Neural crest cell (in vitro differentiated cells): ENCODE data around the gene ARHGAP10. TPM values are rescaled to one million over a fixed set of nuclear protein-coding genes. Genes with fewer than 3 reads are reported as not detected.
A peak's percentile ranks its signal among the peaks of the same experiment; 100 is the strongest.

ENCODE experiments used
- DNase-seq: peaks from one replicate; pipeline ENCODE4 v3.0.0; 2021; ENCODE audit warnings: low read depth, mixed read lengths, low spot score
- H3K27ac Mint-ChIP-seq: one replicate; pipeline ENCODE4 v1.8.0; 2021; ENCODE audit warnings: mild to moderate bottlenecking, mixed read lengths; ENCODE audit not compliant: unreplicated experiment
- H3K27me3 Mint-ChIP-seq: 2 replicates; pipeline ENCODE4 v1.8.0; 2021; ENCODE audit warnings: low read depth, mild to moderate bottlenecking, mixed read lengths
- H3K36me3 Mint-ChIP-seq: 2 replicates; pipeline ENCODE4 v1.8.0; 2021; ENCODE audit warnings: low read depth, mild to moderate bottlenecking, mixed read lengths
- H3K4me1 Mint-ChIP-seq: 2 replicates; pipeline ENCODE4 v1.8.0; 2021; ENCODE audit warnings: mixed read lengths
- H3K4me3 Mint-ChIP-seq: one replicate; pipeline ENCODE4 v1.8.0; 2021; ENCODE audit warnings: mild to moderate bottlenecking, mixed read lengths
- H3K9me3 Mint-ChIP-seq: 2 replicates; pipeline ENCODE4 v1.8.0; 2021; ENCODE audit warnings: mixed read lengths
- total RNA-seq: library from RNA; stranded (reverse); gene quantifications from 2 replicates; pipeline ENCODE4 v1.2.1, GENCODE V29; 2021
- TF ChIP-seq, protein P1 (sequence below): fragments of 200-600 bp; sonication (generic); conservative IDR thresholded peaks from 2 replicates; pipeline ENCODE4 v1.5.0; 2021; ENCODE audit warnings: antibody characterized with exemption, mild to moderate bottlenecking

The ARHGAP10 gene
- total RNA-seq, 1 donor from 2014 or later, result 4.0 TPM

DNA sequence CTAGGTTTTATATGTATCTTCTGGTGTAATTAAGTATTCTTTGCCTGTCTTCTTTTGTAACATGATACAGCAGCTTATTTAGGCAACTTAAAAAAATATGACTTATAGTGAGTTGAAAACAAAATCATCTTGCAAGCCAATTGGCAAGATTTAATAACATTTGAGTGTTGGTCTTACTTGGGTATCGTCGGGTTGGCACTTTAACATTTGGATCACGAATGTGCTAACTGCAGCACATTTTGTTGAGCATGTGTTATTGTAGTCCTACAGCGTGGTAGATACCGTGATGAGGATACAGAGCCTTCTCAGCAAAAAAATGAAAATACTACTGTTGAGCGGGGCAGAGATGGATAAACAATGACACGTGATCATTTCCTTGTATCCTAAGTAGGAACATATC lies 295.3 kb downstream of the ARHGAP10 start:
- no peak for DNase-seq
- Mint-ChIP-seq H3K4me1 (peaks cover 28% of the 10 kb centered on the region), H3K4me3 (no peak overlapping the region), H3K9me3 (peaks cover 7% of the 10 kb centered on the region), H3K36me3 (peaks cover 6% of the 10 kb centered on the region), H3K27me3 (no peaks in the 10 kb centered on the region), H3K27ac (no peak overlapping the region)
- TF ChIP-seq, protein P1, sequence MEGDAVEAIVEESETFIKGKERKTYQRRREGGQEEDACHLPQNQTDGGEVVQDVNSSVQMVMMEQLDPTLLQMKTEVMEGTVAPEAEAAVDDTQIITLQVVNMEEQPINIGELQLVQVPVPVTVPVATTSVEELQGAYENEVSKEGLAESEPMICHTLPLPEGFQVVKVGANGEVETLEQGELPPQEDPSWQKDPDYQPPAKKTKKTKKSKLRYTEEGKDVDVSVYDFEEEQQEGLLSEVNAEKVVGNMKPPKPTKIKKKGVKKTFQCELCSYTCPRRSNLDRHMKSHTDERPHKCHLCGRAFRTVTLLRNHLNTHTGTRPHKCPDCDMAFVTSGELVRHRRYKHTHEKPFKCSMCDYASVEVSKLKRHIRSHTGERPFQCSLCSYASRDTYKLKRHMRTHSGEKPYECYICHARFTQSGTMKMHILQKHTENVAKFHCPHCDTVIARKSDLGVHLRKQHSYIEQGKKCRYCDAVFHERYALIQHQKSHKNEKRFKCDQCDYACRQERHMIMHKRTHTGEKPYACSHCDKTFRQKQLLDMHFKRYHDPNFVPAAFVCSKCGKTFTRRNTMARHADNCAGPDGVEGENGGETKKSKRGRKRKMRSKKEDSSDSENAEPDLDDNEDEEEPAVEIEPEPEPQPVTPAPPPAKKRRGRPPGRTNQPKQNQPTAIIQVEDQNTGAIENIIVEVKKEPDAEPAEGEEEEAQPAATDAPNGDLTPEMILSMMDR, result no peak

DNA sequence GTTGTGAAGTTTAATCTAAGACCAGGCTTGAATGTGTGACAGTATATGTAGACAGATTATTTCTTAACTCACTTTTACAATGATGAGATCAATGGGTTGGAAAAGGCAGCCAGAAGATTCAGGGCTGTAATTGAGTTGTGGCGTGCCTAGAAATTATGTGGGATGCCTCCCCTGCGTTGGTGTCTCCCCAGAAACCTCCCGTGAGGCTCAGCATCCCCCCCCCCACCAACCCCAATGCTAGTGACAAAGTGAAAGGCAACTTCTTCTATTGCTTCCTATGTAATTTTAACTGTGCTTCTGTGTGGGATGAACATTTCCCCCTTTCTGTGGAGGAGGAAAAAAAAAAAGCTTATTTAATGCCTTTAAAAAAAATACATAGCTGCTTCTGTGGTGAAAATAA lies 297.9 kb downstream of the ARHGAP10 start:
- DNase-seq, result no peak
- Mint-ChIP-seq H3K27ac (no peak overlapping the region), H3K36me3 (peaks cover 6% of the 10 kb centered on the region), H3K4me1 (peaks cover 28% of the 10 kb centered on the region), H3K27me3 (no peaks in the 10 kb centered on the region), H3K9me3 (peaks cover 11% of the 10 kb centered on the region), H3K4me3 (peak overlapping the region; percentile 32)
- TF ChIP-seq, protein P1, result no peak

DNA sequence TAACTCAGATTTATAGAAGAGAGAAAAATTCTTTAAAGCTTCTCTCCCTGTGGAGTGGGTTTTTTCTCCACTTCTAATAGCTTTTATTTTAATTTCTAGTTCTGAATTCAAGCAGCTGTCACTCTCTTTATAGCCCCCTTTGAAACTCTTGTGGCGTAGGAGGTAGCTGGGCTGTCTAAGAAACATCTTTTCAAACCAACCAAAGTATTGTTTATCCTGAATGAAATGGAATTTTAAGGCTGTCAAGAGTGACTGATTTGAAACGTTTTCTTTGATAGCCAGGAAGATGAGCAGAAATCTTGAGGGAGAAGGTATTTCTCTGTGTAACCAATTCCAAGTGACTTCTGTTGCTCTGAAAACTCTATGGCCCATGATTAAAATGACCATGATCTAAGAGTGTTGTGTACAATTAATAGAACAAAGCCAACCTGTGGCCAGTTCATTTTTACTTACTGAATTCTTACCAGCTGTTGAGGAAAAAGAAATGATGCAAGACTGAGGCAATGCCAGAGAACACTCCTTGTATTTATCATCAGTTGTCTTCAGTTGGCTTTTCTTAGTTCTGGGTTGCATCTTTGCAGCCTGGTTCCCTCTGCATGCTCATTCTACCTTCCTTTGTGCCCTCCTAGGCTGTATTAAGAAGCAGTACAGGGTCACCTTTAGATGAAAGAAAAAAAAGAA lies 298.4 kb downstream of the ARHGAP10 start:
- no peak overlapping the region for H3K27ac Mint-ChIP-seq

DNA sequence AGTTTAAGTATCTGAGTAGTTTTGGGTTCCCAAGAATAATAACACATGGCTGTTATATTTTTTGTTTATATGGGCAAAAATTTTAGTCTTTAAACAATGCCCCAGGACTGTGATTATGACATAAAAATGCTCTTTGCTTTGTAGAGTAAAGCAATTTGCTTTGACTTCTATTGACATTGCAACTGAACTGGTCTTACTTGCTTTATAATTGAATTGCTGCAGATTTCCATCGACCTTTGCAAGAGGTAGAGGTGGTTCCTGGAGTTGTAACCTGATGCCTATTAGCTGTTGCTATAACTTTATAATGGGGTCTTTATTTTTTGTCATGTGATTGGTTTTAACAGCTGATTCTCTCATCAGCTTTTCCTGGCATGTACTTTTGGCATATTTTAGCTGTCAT lies 302.9 kb downstream of the ARHGAP10 start:
- no peak overlapping the region for H3K4me3 Mint-ChIP-seq
- H3K4me1 Mint-ChIP-seq, result peaks cover 10% of the 10 kb centered on the region
- TF ChIP-seq, protein P1, result no peak
- H3K27me3 Mint-ChIP-seq, result no peaks in the 10 kb centered on the region
- peaks cover 4% of the 10 kb centered on the region for H3K9me3 Mint-ChIP-seq
- H3K36me3 Mint-ChIP-seq, result no peaks in the 10 kb centered on the region
- H3K27ac Mint-ChIP-seq, result no peak overlapping the region
- DNase-seq, result no peak

More for the DNA sequence above, 298.4 kb downstream of the ARHGAP10 start:
- no peak for DNase-seq
- TF ChIP-seq, protein P1, result no peak
- H3K4me1 Mint-ChIP-seq, result peaks cover 28% of the 10 kb centered on the region
- H3K4me3 Mint-ChIP-seq, result peak overlapping the region; percentile 32
- no peaks in the 10 kb centered on the region for H3K27me3 Mint-ChIP-seq
- peaks cover 11% of the 10 kb centered on the region for H3K9me3 Mint-ChIP-seq
- H3K36me3 Mint-ChIP-seq, result peaks cover 6% of the 10 kb centered on the region

DNA sequence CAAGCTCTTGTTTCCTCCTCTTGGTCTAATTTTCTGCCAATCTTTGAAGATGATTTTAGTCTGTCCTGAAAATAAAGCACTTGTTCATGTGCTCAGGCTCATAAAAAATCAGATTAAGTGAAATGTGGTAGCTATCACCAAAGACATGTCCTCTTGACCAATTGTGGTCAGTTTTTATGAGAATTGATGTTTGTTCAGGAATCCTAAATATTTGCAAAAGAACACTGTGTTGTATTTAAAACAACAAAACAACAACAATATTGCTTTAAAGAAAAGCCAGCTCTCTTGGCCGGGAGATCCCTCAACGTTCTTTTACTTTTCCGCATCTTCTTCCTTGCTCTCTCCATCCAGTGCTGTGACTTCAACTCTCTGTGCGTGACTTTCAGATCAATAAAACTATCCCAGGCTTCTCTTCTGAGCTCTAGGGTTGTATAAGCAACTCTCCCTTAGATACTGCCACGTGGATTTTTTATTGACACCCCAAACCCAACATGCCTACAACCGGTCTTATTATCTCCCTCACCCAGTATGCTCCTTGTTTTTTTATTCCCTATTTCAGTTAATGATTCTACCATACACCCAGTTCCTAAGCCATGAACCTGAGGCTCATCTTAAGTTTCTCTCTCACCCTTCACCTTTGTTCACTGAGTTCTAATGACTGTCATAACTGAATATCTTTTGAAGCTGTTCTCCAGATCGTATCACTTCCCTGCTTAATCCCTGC lies 309.9 kb downstream of the ARHGAP10 start:
- H3K27me3 Mint-ChIP-seq, result no peaks in the 10 kb centered on the region
- H3K4me1 Mint-ChIP-seq, result no peaks in the 10 kb centered on the region
- H3K9me3 Mint-ChIP-seq, result no peaks in the 10 kb centered on the region
- H3K27ac Mint-ChIP-seq, result no peak overlapping the region
- H3K36me3 Mint-ChIP-seq, result no peaks in the 10 kb centered on the region
- TF ChIP-seq, protein P1, result no peak
- no peak for DNase-seq
- H3K4me3 Mint-ChIP-seq, result no peak overlapping the region
